H1 (cell line): ENCODE results near the gene ZBED4.

Experiments used
- BRCA1 ChIP-seq: IDR thresholded peaks from 2 replicates; pipeline ENCODE4 v1.6.1; 2012; ENCODE audit warnings: low read depth, low read length, improper control_type of control experiment
- GABPA ChIP-seq: IDR thresholded peaks from 2 replicates; pipeline ENCODE4 v1.6.1; 2011; ENCODE audit warnings: mild to moderate bottlenecking, low read length, moderate library complexity, borderline replicate concordance; ENCODE audit not compliant: insufficient read depth
- POLR2A ChIP-seq, 2 experiments: IDR thresholded peaks; 1 replicate in 1 of 2; 2 replicates in 1 of 2; pipeline ENCODE4 v1.6.1; 2011; ENCODE audit warnings: low read depth in 2 of 2, low read length in 2 of 2, mild to moderate bottlenecking in 2 of 2; ENCODE audit errors: control extremely low read depth in 1 of 2
- POLR2AphosphoS5 ChIP-seq: IDR thresholded peaks from 2 replicates; pipeline ENCODE4 v1.6.1; 2011; ENCODE audit warnings: low read depth, low read length
- RBBP5 ChIP-seq: IDR thresholded peaks from 2 replicates; pipeline ENCODE4 v1.7.1; 2012; ENCODE audit warnings: low read depth, mild to moderate bottlenecking, inconsistent platforms, low read length, moderate library complexity, borderline replicate concordance
- SAP30 ChIP-seq: fragments of 300-600 bp; sonication (generic); IDR thresholded peaks from 2 replicates; pipeline ENCODE4 v1.7.1; 2012; ENCODE audit warnings: low read length, moderate library complexity, mild to moderate bottlenecking, inconsistent platforms; ENCODE audit not compliant: insufficient read depth, insufficient replicate concordance
- TBP ChIP-seq: IDR thresholded peaks from 2 replicates; pipeline ENCODE4 v1.6.1; 2011; ENCODE audit warnings: low read depth, low read length, improper control_type of control experiment
- TCF12 ChIP-seq: IDR thresholded peaks from 2 replicates; pipeline ENCODE4 v1.6.1; 2011; ENCODE audit warnings: low read depth, mild to moderate bottlenecking, low read length
- TF ChIP-seq, protein P1 (sequence below), 3 experiments: IDR thresholded peaks; 1 replicate in 2 of 3; 2 replicates in 1 of 3; pipeline versions ENCODE4 v1.5.1 to v1.6.1; 2011; ENCODE audit warnings: low read length in 3 of 3, mild to moderate bottlenecking in 3 of 3, inconsistent platforms in 2 of 3, low read depth in 1 of 3, moderate library complexity in 1 of 3; ENCODE audit not compliant: insufficient read depth in 1 of 3; ENCODE audit errors: control extremely low read depth in 1 of 3

GRCh38 chr22:49911881-49912625 lies 58.4 kb downstream of the ZBED4 start:
- TF ChIP-seq POLR2A (IDR thresholded peaks at IDR 0.05; ENCODE audit: control extremely low read depth in 1 of 2, low read depth in 2 of 2, low read length in 2 of 2) (no peak), BRCA1 (no peak), RBBP5 (no peak), TCF12 (no peak), SAP30 (no peak), TBP (no peak), POLR2AphosphoS5 (no peak), GABPA (no peak)
- TF ChIP-seq, protein P1, sequence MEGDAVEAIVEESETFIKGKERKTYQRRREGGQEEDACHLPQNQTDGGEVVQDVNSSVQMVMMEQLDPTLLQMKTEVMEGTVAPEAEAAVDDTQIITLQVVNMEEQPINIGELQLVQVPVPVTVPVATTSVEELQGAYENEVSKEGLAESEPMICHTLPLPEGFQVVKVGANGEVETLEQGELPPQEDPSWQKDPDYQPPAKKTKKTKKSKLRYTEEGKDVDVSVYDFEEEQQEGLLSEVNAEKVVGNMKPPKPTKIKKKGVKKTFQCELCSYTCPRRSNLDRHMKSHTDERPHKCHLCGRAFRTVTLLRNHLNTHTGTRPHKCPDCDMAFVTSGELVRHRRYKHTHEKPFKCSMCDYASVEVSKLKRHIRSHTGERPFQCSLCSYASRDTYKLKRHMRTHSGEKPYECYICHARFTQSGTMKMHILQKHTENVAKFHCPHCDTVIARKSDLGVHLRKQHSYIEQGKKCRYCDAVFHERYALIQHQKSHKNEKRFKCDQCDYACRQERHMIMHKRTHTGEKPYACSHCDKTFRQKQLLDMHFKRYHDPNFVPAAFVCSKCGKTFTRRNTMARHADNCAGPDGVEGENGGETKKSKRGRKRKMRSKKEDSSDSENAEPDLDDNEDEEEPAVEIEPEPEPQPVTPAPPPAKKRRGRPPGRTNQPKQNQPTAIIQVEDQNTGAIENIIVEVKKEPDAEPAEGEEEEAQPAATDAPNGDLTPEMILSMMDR (IDR thresholded peaks at IDR 0.05; ENCODE audit: control extremely low read depth in 1 of 3, insufficient read depth in 1 of 3, low read depth in 1 of 3, low read length in 3 of 3): no peak
